Daoy (cell line): ENCODE measurements around the gene OSER1. TPM values are rescaled to one million over a fixed set of nuclear protein-coding genes. Genes with fewer than 3 reads are reported as not detected.

Experiments used
- total RNA-seq: library from RNA; depleted of rRNA; stranded (reverse); fragments of >200 nt; shearing (Covaris generic); gene quantifications from 2 replicates; pipeline ENCODE4 v1.2.3, GENCODE V29; 2014; rRNA removed

OSER1 gene
- total RNA-seq, 1 experiment from 2014 or later: 49.1 TPM

Other genes with a start within 250 kb of the OSER1 start
- gene JPH2, start 23.6 kb downstream of the OSER1 start, total RNA-seq: 1.5 and 2.1 TPM in 2 replicates
- 0.29 TPM in 1 of 2 replicates, not detected in the other for gene GDAP1L1, start 36.5 kb upstream of the OSER1 start, total RNA-seq
- 6.6 and 7.4 TPM in 2 replicates for gene FITM2, start 100.4 kb upstream of the OSER1 start, total RNA-seq
- not detected in 2 replicates for gene R3HDML, start 126.3 kb upstream of the OSER1 start, total RNA-seq
- gene HNF4A, start 144.9 kb upstream of the OSER1 start, total RNA-seq: not detected in 2 replicates